ENCODE results near the gene MRPL14.

MRPL14 gene

GRCh38 chr6:44127186-44128019, at the start of gene MRPL14, which contains the start of gene TMEM63B:
Gene MRPL14 (minus strand): TSS chr6:44127452. CDS start chr6:44116611, 10,841 bp downstream.
Gene TMEM63B (plus strand): TSS chr6:44127554. CDS start chr6:44134585, 7,031 bp downstream.
- no peak for TF ChIP-seq CTCF (IDR thresholded peaks at IDR 0.05; ENCODE audit: low read depth, low read length)
- H3K4me3 ChIP-seq (ENCODE audit: low read depth, low read length), result peak within 1 kb of the TSS; percentile 85

GRCh38 chr6:44176130-44176761, 49.0 kb upstream of the MRPL14 start:
- TF ChIP-seq CTCF (IDR thresholded peaks at IDR 0.05; ENCODE audit: low read depth, low read length), result no peak

GRCh38 chr6:44172731-44173500, 45.7 kb upstream of the MRPL14 start:
- peak; percentile 95 for TF ChIP-seq CTCF (IDR thresholded peaks at IDR 0.05; ENCODE audit: low read depth, low read length)

More at GRCh38 chr6:44176130-44176761, 49.0 kb upstream of the MRPL14 start:
- H3K4me3 ChIP-seq (ENCODE audit: low read depth, low read length), result no peak overlapping the region

GRCh38 chr6:44171899-44172546, 44.8 kb upstream of the MRPL14 start:
- H3K4me3 ChIP-seq (ENCODE audit: low read depth, low read length), result no peak overlapping the region
- TF ChIP-seq CTCF (IDR thresholded peaks at IDR 0.05; ENCODE audit: low read depth, low read length), result no peak

More at GRCh38 chr6:44172731-44173500, 45.7 kb upstream of the MRPL14 start:
- no peak overlapping the region for H3K4me3 ChIP-seq (ENCODE audit: low read depth, low read length)

- TF ChIP-seq CTCF (IDR thresholded peaks at IDR 0.05; ENCODE audit: low read depth, low read length), result no peak
- H3K4me3 ChIP-seq (ENCODE audit: low read depth, low read length), result no peak overlapping the region
These were observed 42.8 kb upstream of the MRPL14 start for GRCh38 chr6:44169886-44170570.

GRCh38 chr6:44169154-44169553, 41.9 kb upstream of the MRPL14 start:
- TF ChIP-seq CTCF (IDR thresholded peaks at IDR 0.05; ENCODE audit: low read depth, low read length), result no peak
- no peak overlapping the region for H3K4me3 ChIP-seq (ENCODE audit: low read depth, low read length)

Measured in WI38 (cell line).